ENCODE data around the gene NSUN6. TPM values are rescaled to one million over a fixed set of nuclear protein-coding genes. Genes with fewer than 3 reads are reported as not detected.

The NSUN6 gene
- total and polyA plus RNA-seq, 2 donors (not counting 1 experiment from before 2014, with no cell fraction given) = 4.2 to 9.4 TPM

DNA sequence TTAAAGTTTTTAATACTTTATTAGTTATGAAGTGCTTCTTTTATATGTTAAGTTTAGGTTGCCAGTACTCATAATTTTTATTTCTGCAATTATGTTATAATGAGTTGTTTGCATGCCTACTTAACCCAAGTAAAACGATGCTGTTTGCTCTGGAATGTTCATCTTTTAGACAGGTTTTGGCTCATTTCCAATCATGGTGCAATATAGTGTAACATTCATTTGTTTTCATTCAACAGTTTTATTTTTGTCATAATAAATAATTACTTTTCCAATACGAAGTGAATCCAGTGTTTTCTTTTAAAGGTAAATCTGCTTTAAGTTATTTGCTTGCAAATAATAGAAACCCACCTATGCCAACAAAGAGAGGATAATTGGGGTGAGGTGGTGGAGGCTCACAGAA, 30.0 kb upstream of the NSUN6 start:
- no peak overlapping the region for H3K4me2 ChIP-seq (ENCODE audit: extremely low read depth, insufficient read depth, low read length)

DNA sequence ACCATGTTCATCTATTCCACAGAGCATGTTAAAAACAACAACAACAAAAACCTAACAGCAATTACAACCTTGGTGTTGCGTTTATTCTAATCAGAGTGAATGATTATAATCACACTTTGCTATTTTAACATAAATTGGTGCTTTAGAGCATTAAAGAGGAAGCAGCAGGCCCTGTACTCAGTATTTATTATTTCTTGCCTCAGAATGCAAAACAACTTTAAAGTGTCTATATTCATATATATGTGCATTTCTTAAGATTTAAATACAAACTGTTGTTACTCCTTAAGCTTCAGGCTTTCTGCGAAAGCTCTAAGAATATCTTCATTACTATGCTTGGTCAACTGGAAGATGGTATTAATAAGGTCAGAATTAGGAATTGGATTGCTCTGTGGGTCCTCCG, 29.4 kb upstream of the NSUN6 start:
- Histone ChIP-seq H3K9me3 (ENCODE audit: control insufficient read depth, insufficient read depth, low read depth, low read length) (no peaks in the 10 kb centered on the region), H3K27ac (ENCODE audit: insufficient read depth, low read length) (no peak overlapping the region), H3K36me3 (ENCODE audit: control insufficient read depth, insufficient read depth, low read length) (no peaks in the 10 kb centered on the region), H3K4me3 (replicated peaks in 1 of 4; ENCODE audit: control extremely low read depth in 1 of 4, insufficient read depth in 1 of 4, low read depth in 3 of 4, low read length in 4 of 4) (no peak overlapping the region), H3K79me2 (ENCODE audit: control insufficient read depth, insufficient read depth, low read length) (no peaks in the 10 kb centered on the region), H2AFZ (ENCODE audit: low read length) (no peak overlapping the region), H3K27me3 (ENCODE audit: control insufficient read depth, insufficient read depth, low read length) (no peaks in the 10 kb centered on the region), H3K9ac (ENCODE audit: insufficient read depth, low read length) (no peak overlapping the region), H4K20me1 (ENCODE audit: control insufficient read depth, extremely low read depth, insufficient read depth, low read length) (no peaks in the 10 kb centered on the region), H3K4me2 (ENCODE audit: extremely low read depth, insufficient read depth, low read length) (no peak overlapping the region), H3K4me1 (ENCODE audit: control insufficient read depth, extremely low read depth, insufficient read depth, low read length) (peaks cover 9% of the 10 kb centered on the region)
- DNase-seq (ENCODE audit: low read depth in 2 of 2) = no peak
- TF ChIP-seq EZH2 (IDR thresholded peaks at IDR 0.05; ENCODE audit: low read length, missing control alignments) = no peak
- TF ChIP-seq, protein P1, sequence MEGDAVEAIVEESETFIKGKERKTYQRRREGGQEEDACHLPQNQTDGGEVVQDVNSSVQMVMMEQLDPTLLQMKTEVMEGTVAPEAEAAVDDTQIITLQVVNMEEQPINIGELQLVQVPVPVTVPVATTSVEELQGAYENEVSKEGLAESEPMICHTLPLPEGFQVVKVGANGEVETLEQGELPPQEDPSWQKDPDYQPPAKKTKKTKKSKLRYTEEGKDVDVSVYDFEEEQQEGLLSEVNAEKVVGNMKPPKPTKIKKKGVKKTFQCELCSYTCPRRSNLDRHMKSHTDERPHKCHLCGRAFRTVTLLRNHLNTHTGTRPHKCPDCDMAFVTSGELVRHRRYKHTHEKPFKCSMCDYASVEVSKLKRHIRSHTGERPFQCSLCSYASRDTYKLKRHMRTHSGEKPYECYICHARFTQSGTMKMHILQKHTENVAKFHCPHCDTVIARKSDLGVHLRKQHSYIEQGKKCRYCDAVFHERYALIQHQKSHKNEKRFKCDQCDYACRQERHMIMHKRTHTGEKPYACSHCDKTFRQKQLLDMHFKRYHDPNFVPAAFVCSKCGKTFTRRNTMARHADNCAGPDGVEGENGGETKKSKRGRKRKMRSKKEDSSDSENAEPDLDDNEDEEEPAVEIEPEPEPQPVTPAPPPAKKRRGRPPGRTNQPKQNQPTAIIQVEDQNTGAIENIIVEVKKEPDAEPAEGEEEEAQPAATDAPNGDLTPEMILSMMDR (conservative IDR thresholded peaks at IDR 0.05 in 1 of 2, IDR thresholded peaks at IDR 0.05 in 1 of 2; ENCODE audit: low read depth in 1 of 2, low read length in 2 of 2) = no peak

More for the DNA sequence above, 30.0 kb upstream of the NSUN6 start:
- H3K4me1 ChIP-seq (ENCODE audit: control insufficient read depth, extremely low read depth, insufficient read depth, low read length) = peaks cover 9% of the 10 kb centered on the region
- H2AFZ ChIP-seq (ENCODE audit: low read length) = no peak overlapping the region
- no peaks in the 10 kb centered on the region for H4K20me1 ChIP-seq (ENCODE audit: control insufficient read depth, extremely low read depth, insufficient read depth, low read length)
- TF ChIP-seq, protein P1 (conservative IDR thresholded peaks at IDR 0.05 in 1 of 2, IDR thresholded peaks at IDR 0.05 in 1 of 2; ENCODE audit: low read depth in 1 of 2, low read length in 2 of 2) = no peak
- TF ChIP-seq EZH2 (IDR thresholded peaks at IDR 0.05; ENCODE audit: low read length, missing control alignments) = no peak
- H3K27me3 ChIP-seq (ENCODE audit: control insufficient read depth, insufficient read depth, low read length) = no peaks in the 10 kb centered on the region
- H3K9ac ChIP-seq (ENCODE audit: insufficient read depth, low read length) = no peak overlapping the region
- no peak overlapping the region for H3K27ac ChIP-seq (ENCODE audit: insufficient read depth, low read length)
- H3K4me3 ChIP-seq (replicated peaks in 1 of 4; ENCODE audit: control extremely low read depth in 1 of 4, insufficient read depth in 1 of 4, low read depth in 3 of 4, low read length in 4 of 4) = no peak overlapping the region
- DNase-seq (ENCODE audit: low read depth in 2 of 2) = peak; percentile 51 to 77
- H3K9me3 ChIP-seq (ENCODE audit: control insufficient read depth, insufficient read depth, low read depth, low read length) = no peaks in the 10 kb centered on the region
- no peaks in the 10 kb centered on the region for H3K36me3 ChIP-seq (ENCODE audit: control insufficient read depth, insufficient read depth, low read length)
- H3K79me2 ChIP-seq (ENCODE audit: control insufficient read depth, insufficient read depth, low read length) = no peaks in the 10 kb centered on the region

DNA sequence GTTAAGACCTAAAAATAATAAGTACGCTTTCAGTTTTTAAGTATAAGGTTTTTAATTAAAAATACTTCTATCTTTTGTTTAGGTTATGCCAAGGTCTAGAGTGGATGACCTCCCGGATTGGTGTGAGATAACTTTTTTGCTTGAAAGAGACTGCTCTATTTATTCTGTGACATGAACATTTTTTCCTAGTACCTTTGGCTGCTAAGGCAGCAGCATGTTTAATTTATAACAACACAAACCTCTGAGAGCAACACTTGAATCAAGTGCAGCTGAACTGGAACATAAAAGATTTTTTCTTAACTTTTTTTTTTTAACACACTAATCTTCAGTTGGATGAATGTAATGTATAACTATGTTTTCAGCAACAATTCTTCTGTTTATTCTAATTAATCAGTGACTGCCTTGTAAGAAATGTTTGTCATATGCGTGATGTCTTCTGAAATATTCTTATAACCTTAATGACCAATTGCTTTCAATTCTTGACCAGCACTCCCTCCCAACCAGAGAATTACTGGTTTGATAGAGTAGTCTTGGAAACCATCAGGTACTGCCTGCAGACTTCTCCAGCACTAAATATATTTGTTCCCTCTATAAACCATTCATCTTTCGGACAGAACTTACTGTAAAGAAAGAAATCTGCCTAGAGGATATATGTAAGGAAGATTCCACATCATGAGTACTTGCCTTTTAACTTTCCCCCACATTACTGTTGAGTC, 23.9 kb upstream of the NSUN6 start:
- peaks cover 2% of the 10 kb centered on the region for H3K36me3 ChIP-seq (ENCODE audit: control insufficient read depth, insufficient read depth, low read length)

More for the DNA sequence above, 23.9 kb upstream of the NSUN6 start:
- Histone ChIP-seq H3K4me1 (ENCODE audit: control insufficient read depth, extremely low read depth, insufficient read depth, low read length) (no peaks in the 10 kb centered on the region), H3K9ac (ENCODE audit: insufficient read depth, low read length) (no peak overlapping the region), H3K27ac (ENCODE audit: insufficient read depth, low read length) (no peak overlapping the region), H3K9me3 (ENCODE audit: control insufficient read depth, insufficient read depth, low read depth, low read length) (no peaks in the 10 kb centered on the region), H3K4me2 (ENCODE audit: extremely low read depth, insufficient read depth, low read length) (no peak overlapping the region), H3K27me3 (ENCODE audit: control insufficient read depth, insufficient read depth, low read length) (no peaks in the 10 kb centered on the region), H4K20me1 (ENCODE audit: control insufficient read depth, extremely low read depth, insufficient read depth, low read length) (no peaks in the 10 kb centered on the region), H3K79me2 (ENCODE audit: control insufficient read depth, insufficient read depth, low read length) (no peaks in the 10 kb centered on the region), H3K4me3 (replicated peaks in 1 of 4; ENCODE audit: control extremely low read depth in 1 of 4, insufficient read depth in 1 of 4, low read depth in 3 of 4, low read length in 4 of 4) (no peak overlapping the region), H2AFZ (ENCODE audit: low read length) (no peak overlapping the region)
- no peak for TF ChIP-seq EZH2 (IDR thresholded peaks at IDR 0.05; ENCODE audit: low read length, missing control alignments)
- TF ChIP-seq, protein P1 (conservative IDR thresholded peaks at IDR 0.05 in 1 of 2, IDR thresholded peaks at IDR 0.05 in 1 of 2; ENCODE audit: low read depth in 1 of 2, low read length in 2 of 2) = no peak
- no peak for DNase-seq (ENCODE audit: low read depth in 2 of 2)

Measured in fibroblast of lung (primary cell).